Thoracic aorta (tissue), 2 donors: ENCODE data around the gene PI4K2B. TPM values are rescaled to one million over a fixed set of nuclear protein-coding genes. Genes with fewer than 3 reads are reported as not detected.
"Not testable (repeated sequence)": the region's sequence is repeated elsewhere in the genome, so short reads cannot be mapped to it uniquely, and the experiment has no call there.

Experiments used
- ATAC-seq: fragments of 150-250 bp; one replicate; pipeline ENCODE4 v1.8.0; 2017; ENCODE audit warnings: low read depth; ENCODE audit not compliant: insufficient number of reproducible peaks, low FRiP score
- DNase-seq: peaks from one replicate; pipeline ENCODE4 v3.0.0-alpha.2; 2020; ENCODE audit warnings: low spot score
- H3K27ac ChIP-seq, 2 donors: fragments of 200-600 bp; sonication (generic); 1 replicate in 1 of 2; 2 replicates in 1 of 2; pipeline ENCODE4 v1.5.1; 2016; ENCODE audit warnings: mild to moderate bottlenecking in 2 of 2, moderate library complexity in 2 of 2
- H3K27me3 ChIP-seq: fragments of 200-600 bp; sonication (generic); replicated peaks from 2 replicates; pipeline ENCODE4 v1.6.0; 2016; ENCODE audit warnings: mild to moderate bottlenecking; ENCODE audit not compliant: insufficient read depth
- H3K36me3 ChIP-seq: fragments of 200-600 bp; sonication (generic); one replicate; pipeline ENCODE4 v1.5.1; 2016
- H3K4me1 ChIP-seq, 2 donors: fragments of 200-600 bp; sonication (generic); 1 replicate in 1 of 2; 2 replicates in 1 of 2; pipeline versions ENCODE4 v1.5.1 to v1.6.0; 2016; ENCODE audit warnings: low read depth in 2 of 2, mild to moderate bottlenecking in 1 of 2; ENCODE audit not compliant: control insufficient read depth in 1 of 2
- H3K4me3 ChIP-seq: fragments of 200-600 bp; sonication (generic); 2 replicates; pipeline ENCODE4 v1.5.1; 2016; ENCODE audit warnings: mild to moderate bottlenecking
- H3K9me3 ChIP-seq: fragments of 200-600 bp; sonication (generic); 2 replicates; pipeline ENCODE4 v1.5.1; 2016
- total RNA-seq, 2 donors: library from RNA; depleted of rRNA; stranded (reverse); fragments of >200 nt; gene quantifications; one replicate each; pipeline versions ENCODE4 v1.1.0 to v1.2.3, GENCODE V29; 2016
- TF ChIP-seq, protein P1 (sequence below): fragments of 200-600 bp; sonication (generic); IDR thresholded peaks from one replicate; pipeline ENCODE4 v1.5.1; 2019; ENCODE audit warnings: antibody characterized with exemption

Gene PI4K2B
- total RNA-seq, 2 donors from 2014 or later: 11.8 to 12.9 TPM

DNA sequence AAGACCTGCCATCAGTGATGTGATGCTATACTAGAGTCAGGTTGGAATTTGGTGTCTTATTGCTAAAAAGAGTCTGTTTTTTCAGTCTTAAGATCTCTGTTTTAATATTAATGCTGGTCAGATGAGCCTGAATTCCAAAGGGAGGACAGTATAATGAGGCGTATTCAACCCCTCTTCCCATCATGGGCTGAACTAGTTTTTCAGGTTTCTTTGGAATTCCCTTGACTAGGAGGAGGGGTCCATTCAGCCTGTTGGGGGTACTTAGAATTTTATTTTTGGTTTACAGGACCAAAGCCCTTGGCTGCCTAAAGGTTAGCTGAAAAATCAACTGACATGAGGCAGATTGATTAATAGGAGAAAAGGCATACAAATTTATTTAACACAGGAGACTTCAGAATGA, 24.1 kb upstream of the PI4K2B start:
- Histone ChIP-seq H3K4me1 (no peaks in the 10 kb centered on the region), H3K9me3 (peaks cover 12% of the 10 kb centered on the region), H3K4me3 (no peak overlapping the region), H3K27ac (no peak overlapping the region), H3K27me3 (no peaks in the 10 kb centered on the region), H3K36me3 (no peaks in the 10 kb centered on the region)
- DNase-seq (no peak), ATAC-seq (no peak)
- TF ChIP-seq, protein P1, sequence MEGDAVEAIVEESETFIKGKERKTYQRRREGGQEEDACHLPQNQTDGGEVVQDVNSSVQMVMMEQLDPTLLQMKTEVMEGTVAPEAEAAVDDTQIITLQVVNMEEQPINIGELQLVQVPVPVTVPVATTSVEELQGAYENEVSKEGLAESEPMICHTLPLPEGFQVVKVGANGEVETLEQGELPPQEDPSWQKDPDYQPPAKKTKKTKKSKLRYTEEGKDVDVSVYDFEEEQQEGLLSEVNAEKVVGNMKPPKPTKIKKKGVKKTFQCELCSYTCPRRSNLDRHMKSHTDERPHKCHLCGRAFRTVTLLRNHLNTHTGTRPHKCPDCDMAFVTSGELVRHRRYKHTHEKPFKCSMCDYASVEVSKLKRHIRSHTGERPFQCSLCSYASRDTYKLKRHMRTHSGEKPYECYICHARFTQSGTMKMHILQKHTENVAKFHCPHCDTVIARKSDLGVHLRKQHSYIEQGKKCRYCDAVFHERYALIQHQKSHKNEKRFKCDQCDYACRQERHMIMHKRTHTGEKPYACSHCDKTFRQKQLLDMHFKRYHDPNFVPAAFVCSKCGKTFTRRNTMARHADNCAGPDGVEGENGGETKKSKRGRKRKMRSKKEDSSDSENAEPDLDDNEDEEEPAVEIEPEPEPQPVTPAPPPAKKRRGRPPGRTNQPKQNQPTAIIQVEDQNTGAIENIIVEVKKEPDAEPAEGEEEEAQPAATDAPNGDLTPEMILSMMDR: no peak

DNA sequence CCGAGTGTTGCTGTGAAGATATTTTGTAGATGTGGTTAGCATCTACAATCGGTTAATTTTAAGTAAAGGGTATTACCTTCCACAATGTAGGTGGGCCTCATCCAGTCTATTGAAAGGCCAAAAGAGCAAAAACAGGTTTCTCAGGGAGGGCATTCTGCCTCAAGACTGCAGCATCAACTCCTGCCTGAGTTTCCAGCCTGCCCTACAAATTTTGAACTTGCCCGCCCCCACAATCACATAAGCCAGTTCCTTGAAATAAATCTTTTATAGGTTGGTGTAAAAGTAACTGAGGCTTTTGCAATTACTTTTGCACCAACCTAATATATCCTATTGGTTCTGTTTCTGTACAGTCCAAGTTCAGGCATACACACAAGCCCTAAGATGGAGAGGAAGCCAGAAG, 22.1 kb upstream of the PI4K2B start:
- Histone ChIP-seq H3K27me3 (no peaks in the 10 kb centered on the region), H3K9me3 (peaks cover 12% of the 10 kb centered on the region), H3K4me3 (no peak overlapping the region), H3K27ac (no peak overlapping the region), H3K36me3 (no peaks in the 10 kb centered on the region), H3K4me1 (no peaks in the 10 kb centered on the region)
- no peak for ATAC-seq
- TF ChIP-seq, protein P1: no peak
- DNase-seq: no peak

DNA sequence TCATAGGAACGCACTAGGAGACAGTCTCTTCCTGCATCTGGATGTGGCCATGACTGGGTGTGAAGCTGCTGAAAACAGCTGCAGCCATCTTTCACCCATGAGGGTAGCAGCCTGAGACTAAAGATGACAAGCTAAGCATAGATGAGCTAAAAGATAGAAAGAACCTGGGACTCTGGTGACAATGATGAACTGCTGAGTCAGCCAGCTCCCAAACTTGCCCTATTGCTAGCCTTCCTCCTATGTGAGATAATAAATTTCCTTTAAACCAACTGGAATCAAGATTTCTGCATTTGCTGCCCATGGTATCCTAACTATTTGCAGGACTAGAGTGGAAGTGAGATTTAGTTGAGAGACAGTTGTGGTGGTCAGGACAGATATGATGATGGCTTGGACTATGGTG, 21.0 kb upstream of the PI4K2B start:
- H3K36me3 ChIP-seq: no peaks in the 10 kb centered on the region
- no peak overlapping the region for H3K27ac ChIP-seq
- ATAC-seq (no peak), DNase-seq (no peak)
- no peaks in the 10 kb centered on the region for H3K27me3 ChIP-seq
- no peaks in the 10 kb centered on the region for H3K4me1 ChIP-seq
- H3K4me3 ChIP-seq: no peak overlapping the region
- H3K9me3 ChIP-seq: peaks cover 12% of the 10 kb centered on the region
- TF ChIP-seq, protein P1: no peak

GRCh38 chr4:25213347-25213979, 20.4 kb upstream of the PI4K2B start:
- Histone ChIP-seq H3K4me1 (no peaks in the 10 kb centered on the region), H3K27me3 (no peaks in the 10 kb centered on the region), H3K9me3 (peaks cover 12% of the 10 kb centered on the region), H3K27ac (no peak overlapping the region), H3K4me3 (no peak overlapping the region), H3K36me3 (no peaks in the 10 kb centered on the region)
- DNase-seq (no peak), ATAC-seq (no peak)
- TF ChIP-seq, protein P1: no peak

DNA sequence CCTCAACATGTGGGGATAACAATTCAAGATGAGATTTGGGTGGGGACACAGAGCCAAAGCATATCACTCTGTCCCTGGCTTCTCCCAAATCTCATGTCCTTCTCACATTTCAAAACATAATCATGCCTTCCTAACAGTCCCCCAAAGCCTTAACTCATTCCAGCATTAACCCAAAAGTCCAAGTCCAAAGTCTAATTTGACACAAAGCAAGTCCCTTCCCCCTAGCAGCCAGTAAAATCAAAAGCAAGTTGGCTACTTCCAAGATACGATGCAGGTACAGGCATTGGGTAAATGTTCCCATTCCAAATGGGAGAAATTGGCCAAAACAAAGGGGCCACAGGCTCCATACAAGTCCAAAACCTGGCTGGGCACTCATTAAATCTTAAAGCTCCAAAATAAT, 19.1 kb upstream of the PI4K2B start:
- not testable (repeated sequence) for H3K4me3 ChIP-seq

DNA sequence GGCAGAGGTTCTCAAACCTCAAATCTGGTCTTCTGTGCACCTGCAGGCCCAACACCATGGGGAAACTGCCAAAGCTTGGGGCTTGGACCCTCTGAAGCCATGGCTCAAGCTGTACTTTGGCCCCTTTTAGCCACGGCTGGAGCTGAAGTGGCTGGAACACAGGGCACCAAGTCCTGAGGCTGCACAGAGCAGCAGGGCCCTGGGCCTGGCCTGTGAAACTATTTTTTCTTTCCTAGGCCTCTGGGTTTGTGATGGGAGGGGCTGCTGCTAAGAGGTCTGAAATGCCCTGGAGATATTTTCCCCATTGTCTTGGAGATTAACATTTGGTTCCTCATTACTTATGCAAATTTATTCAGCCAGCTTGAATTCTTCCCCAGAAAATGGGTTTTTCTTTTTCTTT, 18.3 kb upstream of the PI4K2B start:
- Histone ChIP-seq H3K36me3 (no peaks in the 10 kb centered on the region), H3K4me3 (no peak overlapping the region), H3K27ac (no peak overlapping the region), H3K4me1 (no peaks in the 10 kb centered on the region), H3K9me3 (peaks cover 12% of the 10 kb centered on the region), H3K27me3 (no peaks in the 10 kb centered on the region)
- DNase-seq: no peak
- no peak for ATAC-seq
- TF ChIP-seq, protein P1: no peak

More for the DNA sequence above, 19.1 kb upstream of the PI4K2B start:
- H3K9me3 ChIP-seq: peaks cover 12% of the 10 kb centered on the region
- not testable (repeated sequence) for H3K36me3 ChIP-seq, ATAC-seq, DNase-seq, H3K27me3 ChIP-seq, H3K4me1 ChIP-seq, H3K27ac ChIP-seq
